HG02798 (cell line): ENCODE data around the gene KCNT1.
"Not testable (repeated sequence)": the region's sequence is repeated elsewhere in the genome, so short reads cannot be mapped to it uniquely, and the experiment has no call there.

Experiments
- ATAC-seq: cut with Tn5 transposase; IDR thresholded peaks from one replicate; pipeline ENCODE4 v1.9.1; 2021; ENCODE audit warnings: mild to moderate bottlenecking; ENCODE audit not compliant: unreplicated experiment, poor library complexity

KCNT1 gene

GRCh38 chr9:135701959-135702721 lies at the start of gene KCNT1:
Gene KCNT1 (plus strand): TSS chr9:135702185. CDS start chr9:135702259, 74 bp downstream.
- ATAC-seq, result no peak

GRCh38 chr9:135655317-135655716 lies 46.7 kb upstream of the KCNT1 start:
- ATAC-seq, result no peak

- ATAC-seq, result no peak
Observed at GRCh38 chr9:135657416-135657815, 44.6 kb upstream of the KCNT1 start.

GRCh38 chr9:135659252-135659651 lies 42.7 kb upstream of the KCNT1 start:
- ATAC-seq, result no peak

GRCh38 chr9:135660407-135660806 lies 41.6 kb upstream of the KCNT1 start:
- ATAC-seq, result no peak

GRCh38 chr9:135661816-135662560 lies 40.0 kb upstream of the KCNT1 start:
- no peak for ATAC-seq

- no peak for ATAC-seq
Observed at GRCh38 chr9:135662758-135663450, 39.1 kb upstream of the KCNT1 start, which contains the start of gene LCN9. Gene LCN9 (plus strand): TSS chr9:135663309. CDS start chr9:135663322, 13 bp downstream.

GRCh38 chr9:135663451-135663770 lies 38.6 kb upstream of the KCNT1 start:
- ATAC-seq, result no peak

GRCh38 chr9:135663857-135664256 lies 38.1 kb upstream of the KCNT1 start:
- no peak for ATAC-seq

- no peak for ATAC-seq
Observed at GRCh38 chr9:135664266-135664665, 37.7 kb upstream of the KCNT1 start.

- no peak for ATAC-seq
Observed at GRCh38 chr9:135664801-135665794, 36.9 kb upstream of the KCNT1 start.

GRCh38 chr9:135665795-135666189 lies 36.2 kb upstream of the KCNT1 start:
- no peak for ATAC-seq

GRCh38 chr9:135666534-135667462 lies 35.2 kb upstream of the KCNT1 start:
- no peak for ATAC-seq

GRCh38 chr9:135667463-135668001 lies 34.5 kb upstream of the KCNT1 start:
- ATAC-seq, result no peak

GRCh38 chr9:135669018-135669417 lies 33.0 kb upstream of the KCNT1 start:
- ATAC-seq, result not testable (repeated sequence)

GRCh38 chr9:135669616-135670285 lies 32.2 kb upstream of the KCNT1 start:
- no peak for ATAC-seq

- ATAC-seq, result no peak
Observed at GRCh38 chr9:135670721-135671590, 31.0 kb upstream of the KCNT1 start.
